Measurements from ENCODE around the gene MRPL18. TPM values are rescaled to one million over a fixed set of nuclear protein-coding genes. Genes with fewer than 3 reads are reported as not detected.
"Not testable (repeated sequence)": the region's sequence is repeated elsewhere in the genome, so short reads cannot be mapped to it uniquely, and the experiment has no call there.

MRPL18 gene
- polyA plus RNA-seq, 1 donor (not counting 4 experiments of a cell fraction or from before 2014, with no cell fraction given), result 127 TPM

GRCh38 chr6:159745081-159745480, 45.2 kb upstream of the MRPL18 start:
- H3K9me1 ChIP-seq (ENCODE audit: control insufficient read depth, extremely low read depth, insufficient read depth, low read length), result no peaks in the 10 kb centered on the region
- H3K4me3 ChIP-seq (ENCODE audit: control insufficient read depth in 2 of 3, extremely low read depth in 1 of 3, insufficient read depth in 2 of 3, low read depth in 1 of 3, low read length in 3 of 3), result no peak overlapping the region
- no peak for DNase-seq (ENCODE audit: low read depth, low spot score)
- peaks cover 25 to 29% of the 10 kb centered on the region in 2 experiments for H3K36me3 ChIP-seq (ENCODE audit: control insufficient read depth in 2 of 2, extremely low read depth in 1 of 2, insufficient read depth in 2 of 2, low read length in 2 of 2)
- H2AFZ ChIP-seq (ENCODE audit: control insufficient read depth, low read length), result no peak overlapping the region
- H3K4me2 ChIP-seq (ENCODE audit: control insufficient read depth, extremely low read depth, insufficient read depth, low read depth, low read length), result no peak overlapping the region
- no peak overlapping the region for H3K9ac ChIP-seq (ENCODE audit: control insufficient read depth, extremely low read depth, insufficient read depth, low read length)
- H3K27me3 ChIP-seq (ENCODE audit: control insufficient read depth, extremely low read depth, insufficient read depth, low read length), result no peaks in the 10 kb centered on the region
- H4K20me1 ChIP-seq (ENCODE audit: control insufficient read depth, extremely low read depth, insufficient read depth, low read length), result no peaks in the 10 kb centered on the region
- TF ChIP-seq EZH2 (IDR thresholded peaks at IDR 0.05; ENCODE audit: low read length), result no peak
- TF ChIP-seq, protein P1, sequence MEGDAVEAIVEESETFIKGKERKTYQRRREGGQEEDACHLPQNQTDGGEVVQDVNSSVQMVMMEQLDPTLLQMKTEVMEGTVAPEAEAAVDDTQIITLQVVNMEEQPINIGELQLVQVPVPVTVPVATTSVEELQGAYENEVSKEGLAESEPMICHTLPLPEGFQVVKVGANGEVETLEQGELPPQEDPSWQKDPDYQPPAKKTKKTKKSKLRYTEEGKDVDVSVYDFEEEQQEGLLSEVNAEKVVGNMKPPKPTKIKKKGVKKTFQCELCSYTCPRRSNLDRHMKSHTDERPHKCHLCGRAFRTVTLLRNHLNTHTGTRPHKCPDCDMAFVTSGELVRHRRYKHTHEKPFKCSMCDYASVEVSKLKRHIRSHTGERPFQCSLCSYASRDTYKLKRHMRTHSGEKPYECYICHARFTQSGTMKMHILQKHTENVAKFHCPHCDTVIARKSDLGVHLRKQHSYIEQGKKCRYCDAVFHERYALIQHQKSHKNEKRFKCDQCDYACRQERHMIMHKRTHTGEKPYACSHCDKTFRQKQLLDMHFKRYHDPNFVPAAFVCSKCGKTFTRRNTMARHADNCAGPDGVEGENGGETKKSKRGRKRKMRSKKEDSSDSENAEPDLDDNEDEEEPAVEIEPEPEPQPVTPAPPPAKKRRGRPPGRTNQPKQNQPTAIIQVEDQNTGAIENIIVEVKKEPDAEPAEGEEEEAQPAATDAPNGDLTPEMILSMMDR (optimal IDR thresholded peaks at IDR 0.05 in 1 of 3, IDR thresholded peaks at IDR 0.05 in 1 of 3, conservative IDR thresholded peaks at IDR 0.05 in 1 of 3; ENCODE audit: extremely low read depth in 1 of 3, insufficient read depth in 2 of 3, low read length in 3 of 3), result no peak
- no peaks in the 10 kb centered on the region for H3K4me1 ChIP-seq (ENCODE audit: control insufficient read depth, extremely low read depth, insufficient read depth, low read length)
- no peaks in the 10 kb centered on the region for H3K9me3 ChIP-seq (ENCODE audit: control insufficient read depth, low read depth, low read length)
- dilution Hi-C loops (cut with MboI; ENCODE audit: extremely low pct_ligation_motif_present, low sequenced_read_pairs), result no loop called here
- FAIRE-seq, result no peak
- H3K79me2 ChIP-seq (ENCODE audit: control insufficient read depth, insufficient read depth, low read length), result peaks cover 51% of the 10 kb centered on the region
- no peak overlapping the region for H3K27ac ChIP-seq (ENCODE audit: control insufficient read depth, insufficient read depth, low read length)

DNA sequence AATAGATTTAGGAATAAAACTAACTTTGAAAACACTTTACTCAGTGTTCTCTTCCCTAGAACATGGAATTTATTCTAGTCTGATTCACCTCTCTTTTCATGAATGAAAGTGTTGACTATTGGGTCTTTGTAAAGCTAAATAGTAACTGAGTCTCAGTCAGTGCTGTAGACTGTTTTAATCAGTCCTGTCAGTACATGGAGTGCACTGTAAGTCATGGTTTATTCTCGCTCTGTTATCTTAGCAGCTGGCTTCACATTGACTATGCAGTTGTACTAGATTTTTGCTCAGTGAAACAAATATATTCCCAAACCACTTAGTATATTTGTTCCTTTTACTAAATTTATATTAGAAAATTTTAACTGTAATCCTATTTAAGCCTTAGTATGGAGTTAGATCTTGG, 43.5 kb upstream of the MRPL18 start:
- no peak overlapping the region for H3K4me3 ChIP-seq (ENCODE audit: control insufficient read depth in 2 of 3, extremely low read depth in 1 of 3, insufficient read depth in 2 of 3, low read depth in 1 of 3, low read length in 3 of 3)
- H3K4me2 ChIP-seq (ENCODE audit: control insufficient read depth, extremely low read depth, insufficient read depth, low read depth, low read length), result no peak overlapping the region
- no peak overlapping the region for H3K9ac ChIP-seq (ENCODE audit: control insufficient read depth, extremely low read depth, insufficient read depth, low read length)
- H4K20me1 ChIP-seq (ENCODE audit: control insufficient read depth, extremely low read depth, insufficient read depth, low read length), result no peaks in the 10 kb centered on the region
- TF ChIP-seq, protein P1 (optimal IDR thresholded peaks at IDR 0.05 in 1 of 3, IDR thresholded peaks at IDR 0.05 in 1 of 3, conservative IDR thresholded peaks at IDR 0.05 in 1 of 3; ENCODE audit: extremely low read depth in 1 of 3, insufficient read depth in 2 of 3, low read length in 3 of 3), result no peak
- TF ChIP-seq EZH2 (IDR thresholded peaks at IDR 0.05; ENCODE audit: low read length), result no peak
- H3K27ac ChIP-seq (ENCODE audit: control insufficient read depth, insufficient read depth, low read length), result no peak overlapping the region
- no peaks in the 10 kb centered on the region for H3K4me1 ChIP-seq (ENCODE audit: control insufficient read depth, extremely low read depth, insufficient read depth, low read length)
- dilution Hi-C loops (cut with MboI; ENCODE audit: extremely low pct_ligation_motif_present, low sequenced_read_pairs), result no loop called here
- peaks cover 38% of the 10 kb centered on the region for H3K79me2 ChIP-seq (ENCODE audit: control insufficient read depth, insufficient read depth, low read length)
- FAIRE-seq (no peak), DNase-seq (ENCODE audit: low read depth, low spot score) (no peak)
- no peaks in the 10 kb centered on the region for H3K9me1 ChIP-seq (ENCODE audit: control insufficient read depth, extremely low read depth, insufficient read depth, low read length)
- H2AFZ ChIP-seq (ENCODE audit: control insufficient read depth, low read length), result no peak overlapping the region
- no peaks in the 10 kb centered on the region for H3K9me3 ChIP-seq (ENCODE audit: control insufficient read depth, low read depth, low read length)
- peaks cover 25 to 33% of the 10 kb centered on the region in 2 experiments for H3K36me3 ChIP-seq (ENCODE audit: control insufficient read depth in 2 of 2, extremely low read depth in 1 of 2, insufficient read depth in 2 of 2, low read length in 2 of 2)
- H3K27me3 ChIP-seq (ENCODE audit: control insufficient read depth, extremely low read depth, insufficient read depth, low read length), result no peaks in the 10 kb centered on the region

GRCh38 chr6:159748127-159748526, 42.1 kb upstream of the MRPL18 start:
- H3K36me3 ChIP-seq (ENCODE audit: control insufficient read depth in 2 of 2, extremely low read depth in 1 of 2, insufficient read depth in 2 of 2, low read length in 2 of 2), result peaks cover 22 to 28% of the 10 kb centered on the region in 2 experiments
- H3K27me3 ChIP-seq (ENCODE audit: control insufficient read depth, extremely low read depth, insufficient read depth, low read length); H4K20me1 ChIP-seq (ENCODE audit: control insufficient read depth, extremely low read depth, insufficient read depth, low read length); H3K9me3 ChIP-seq (ENCODE audit: control insufficient read depth, low read depth, low read length); H3K9me1 ChIP-seq (ENCODE audit: control insufficient read depth, extremely low read depth, insufficient read depth, low read length); H3K27ac ChIP-seq (ENCODE audit: control insufficient read depth, insufficient read depth, low read length); DNase-seq (ENCODE audit: low read depth, low spot score); H3K4me3 ChIP-seq (ENCODE audit: control insufficient read depth in 2 of 3, extremely low read depth in 1 of 3, insufficient read depth in 2 of 3, low read depth in 1 of 3, low read length in 3 of 3); H3K9ac ChIP-seq (ENCODE audit: control insufficient read depth, extremely low read depth, insufficient read depth, low read length); H2AFZ ChIP-seq (ENCODE audit: control insufficient read depth, low read length); H3K4me1 ChIP-seq (ENCODE audit: control insufficient read depth, extremely low read depth, insufficient read depth, low read length); dilution Hi-C loops (cut with MboI; ENCODE audit: extremely low pct_ligation_motif_present, low sequenced_read_pairs); H3K4me2 ChIP-seq (ENCODE audit: control insufficient read depth, extremely low read depth, insufficient read depth, low read depth, low read length): not testable (repeated sequence)
- FAIRE-seq, result peak; percentile 90
- H3K79me2 ChIP-seq (ENCODE audit: control insufficient read depth, insufficient read depth, low read length), result peaks cover 31% of the 10 kb centered on the region
